IMR-90 (cell line): Measurements from ENCODE around the gene IL17REL.

ENCODE experiments used
- BHLHE40 ChIP-seq: fragments of 150-350 bp; IDR thresholded peaks from 2 replicates; pipeline ENCODE4 v1.6.1; 2016; ENCODE audit warnings: mild to moderate bottlenecking, low read depth, low read length
- FOS ChIP-seq: fragments of 150-350 bp; IDR thresholded peaks from 2 replicates; pipeline ENCODE4 v1.6.1; 2016; ENCODE audit warnings: low read depth, low read length
- MAFK ChIP-seq: IDR thresholded peaks from 2 replicates; pipeline ENCODE4 v1.6.1; 2012; ENCODE audit warnings: low read depth, low read length, improper control_type of control experiment
- MXI1 ChIP-seq: IDR thresholded peaks from 2 replicates; pipeline ENCODE4 v1.6.1; 2012; ENCODE audit warnings: low read depth, mild to moderate bottlenecking, low read length, moderate library complexity, borderline replicate concordance
- POLR2A ChIP-seq: IDR thresholded peaks from 2 replicates; pipeline ENCODE4 v1.6.1; 2012; ENCODE audit warnings: mild to moderate bottlenecking, low read depth, low read length
- TF ChIP-seq, protein P1 (sequence below): conservative IDR thresholded peaks from 2 replicates; pipeline ENCODE4 v1.5.1; 2012; ENCODE audit warnings: mild to moderate bottlenecking, low read depth, low read length, improper control_type of control experiment
- TF ChIP-seq, protein P2 (sequence below): fragments of 150-350 bp; IDR thresholded peaks from 2 replicates; pipeline ENCODE4 v1.6.1; 2016; ENCODE audit warnings: low read depth, mild to moderate bottlenecking, low read length, moderate library complexity, borderline replicate concordance

DNA sequence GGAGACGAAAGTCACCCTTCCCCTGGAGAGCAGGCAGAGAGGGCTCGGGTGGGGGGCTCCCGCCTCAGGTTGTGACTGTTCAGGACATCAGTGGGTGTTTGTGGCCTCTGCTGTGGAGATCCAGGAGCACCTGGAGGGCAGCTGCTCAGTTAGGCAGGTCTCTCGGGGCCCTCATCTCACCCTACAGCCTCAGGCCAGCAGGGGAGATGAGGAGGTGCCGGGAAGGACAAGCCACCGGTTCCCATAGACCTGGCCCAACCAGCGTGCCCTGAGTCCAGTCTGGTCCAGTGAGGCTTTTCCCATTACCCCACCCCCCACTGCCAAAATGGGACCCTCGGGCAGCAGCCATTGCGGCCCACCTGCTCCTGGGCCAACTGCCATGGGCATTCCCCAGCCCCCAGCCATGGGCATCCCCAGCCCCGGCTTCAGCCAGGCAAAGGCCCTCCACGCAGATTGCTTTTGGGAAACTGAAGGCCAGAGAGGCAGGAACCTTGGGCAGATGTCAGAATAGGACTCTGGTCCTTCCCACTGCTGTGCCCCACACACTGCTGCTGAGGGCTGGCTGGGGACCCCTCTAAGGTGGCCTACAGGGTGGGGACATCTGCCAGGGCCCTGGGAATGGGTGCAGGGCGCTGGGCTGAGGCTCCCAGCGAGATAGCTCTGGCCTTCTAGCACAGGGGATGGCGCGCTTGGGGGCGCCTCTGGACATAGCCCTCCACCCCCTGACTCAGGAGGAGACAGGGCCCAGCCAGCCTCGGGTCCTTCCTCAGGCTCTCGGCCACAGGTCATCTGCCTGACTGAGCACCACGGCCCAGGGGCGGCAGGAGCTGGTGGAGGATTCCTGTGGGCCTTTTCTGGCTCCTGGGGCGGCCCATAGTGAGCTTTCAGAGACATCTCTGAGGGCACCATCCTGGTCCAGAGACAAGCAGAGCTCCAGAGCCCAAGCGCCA, 47.2 kb downstream of the IL17REL start:
- TF ChIP-seq, protein P1, sequence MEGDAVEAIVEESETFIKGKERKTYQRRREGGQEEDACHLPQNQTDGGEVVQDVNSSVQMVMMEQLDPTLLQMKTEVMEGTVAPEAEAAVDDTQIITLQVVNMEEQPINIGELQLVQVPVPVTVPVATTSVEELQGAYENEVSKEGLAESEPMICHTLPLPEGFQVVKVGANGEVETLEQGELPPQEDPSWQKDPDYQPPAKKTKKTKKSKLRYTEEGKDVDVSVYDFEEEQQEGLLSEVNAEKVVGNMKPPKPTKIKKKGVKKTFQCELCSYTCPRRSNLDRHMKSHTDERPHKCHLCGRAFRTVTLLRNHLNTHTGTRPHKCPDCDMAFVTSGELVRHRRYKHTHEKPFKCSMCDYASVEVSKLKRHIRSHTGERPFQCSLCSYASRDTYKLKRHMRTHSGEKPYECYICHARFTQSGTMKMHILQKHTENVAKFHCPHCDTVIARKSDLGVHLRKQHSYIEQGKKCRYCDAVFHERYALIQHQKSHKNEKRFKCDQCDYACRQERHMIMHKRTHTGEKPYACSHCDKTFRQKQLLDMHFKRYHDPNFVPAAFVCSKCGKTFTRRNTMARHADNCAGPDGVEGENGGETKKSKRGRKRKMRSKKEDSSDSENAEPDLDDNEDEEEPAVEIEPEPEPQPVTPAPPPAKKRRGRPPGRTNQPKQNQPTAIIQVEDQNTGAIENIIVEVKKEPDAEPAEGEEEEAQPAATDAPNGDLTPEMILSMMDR, result no peak
- TF ChIP-seq, protein P2, sequence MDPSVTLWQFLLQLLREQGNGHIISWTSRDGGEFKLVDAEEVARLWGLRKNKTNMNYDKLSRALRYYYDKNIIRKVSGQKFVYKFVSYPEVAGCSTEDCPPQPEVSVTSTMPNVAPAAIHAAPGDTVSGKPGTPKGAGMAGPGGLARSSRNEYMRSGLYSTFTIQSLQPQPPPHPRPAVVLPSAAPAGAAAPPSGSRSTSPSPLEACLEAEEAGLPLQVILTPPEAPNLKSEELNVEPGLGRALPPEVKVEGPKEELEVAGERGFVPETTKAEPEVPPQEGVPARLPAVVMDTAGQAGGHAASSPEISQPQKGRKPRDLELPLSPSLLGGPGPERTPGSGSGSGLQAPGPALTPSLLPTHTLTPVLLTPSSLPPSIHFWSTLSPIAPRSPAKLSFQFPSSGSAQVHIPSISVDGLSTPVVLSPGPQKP, result no peak
- TF ChIP-seq POLR2A (no peak), FOS (no peak), MXI1 (no peak), MAFK (no peak), BHLHE40 (no peak)
